HFFc6 (cell line): ENCODE results near the gene GLT6D1. TPM values are rescaled to one million over a fixed set of nuclear protein-coding genes. Genes with fewer than 3 reads are reported as not detected.

Source experiments
- DNase-seq: peaks from one replicate; pipeline ENCODE4 v3.0.0-alpha.2; 2018
- H3K27ac Mint-ChIP-seq: 2 replicates; pipeline ENCODE4 v1.8.0; 2020; ENCODE audit warnings: mild to moderate bottlenecking, mixed read lengths
- H3K27me3 Mint-ChIP-seq: 2 replicates; pipeline ENCODE4 v1.8.0; 2021; ENCODE audit warnings: mild to moderate bottlenecking, moderate library complexity, mixed read lengths; ENCODE audit not compliant: insufficient read depth
- H3K36me3 Mint-ChIP-seq: 2 replicates; pipeline ENCODE4 v1.8.0; 2021; ENCODE audit warnings: low read depth, mixed read lengths
- H3K4me1 Mint-ChIP-seq: 2 replicates; pipeline ENCODE4 v1.8.0; 2020; ENCODE audit warnings: low read depth, mixed read lengths
- H3K4me3 Mint-ChIP-seq: 2 replicates; pipeline ENCODE4 v1.8.0; 2020; ENCODE audit warnings: mild to moderate bottlenecking, moderate library complexity, mixed read lengths
- H3K9me3 Mint-ChIP-seq: 2 replicates; pipeline ENCODE4 v1.8.0; 2020; ENCODE audit warnings: mild to moderate bottlenecking, mixed read lengths
- total RNA-seq, 6 experiments: library from RNA; stranded (reverse); fragmentation: NEBNext Ultra II Directional; extraction: Animal tissue kit (Norgen Biotek cat#: 25700); gene quantifications; 2 replicates in 1 of 6; 3 replicates in 5 of 6; pipeline ENCODE4 v1.2.3, GENCODE V29; 2021
- TF ChIP-seq, protein P1 (sequence below): fragments of 200-600 bp; sonication (generic); IDR thresholded peaks from 2 replicates; pipeline ENCODE4 v1.5.0; 2021; ENCODE audit warnings: antibody characterized with exemption, mild to moderate bottlenecking

GLT6D1 gene
- total RNA-seq, 6 experiments from 2014 or later: not detected

DNA sequence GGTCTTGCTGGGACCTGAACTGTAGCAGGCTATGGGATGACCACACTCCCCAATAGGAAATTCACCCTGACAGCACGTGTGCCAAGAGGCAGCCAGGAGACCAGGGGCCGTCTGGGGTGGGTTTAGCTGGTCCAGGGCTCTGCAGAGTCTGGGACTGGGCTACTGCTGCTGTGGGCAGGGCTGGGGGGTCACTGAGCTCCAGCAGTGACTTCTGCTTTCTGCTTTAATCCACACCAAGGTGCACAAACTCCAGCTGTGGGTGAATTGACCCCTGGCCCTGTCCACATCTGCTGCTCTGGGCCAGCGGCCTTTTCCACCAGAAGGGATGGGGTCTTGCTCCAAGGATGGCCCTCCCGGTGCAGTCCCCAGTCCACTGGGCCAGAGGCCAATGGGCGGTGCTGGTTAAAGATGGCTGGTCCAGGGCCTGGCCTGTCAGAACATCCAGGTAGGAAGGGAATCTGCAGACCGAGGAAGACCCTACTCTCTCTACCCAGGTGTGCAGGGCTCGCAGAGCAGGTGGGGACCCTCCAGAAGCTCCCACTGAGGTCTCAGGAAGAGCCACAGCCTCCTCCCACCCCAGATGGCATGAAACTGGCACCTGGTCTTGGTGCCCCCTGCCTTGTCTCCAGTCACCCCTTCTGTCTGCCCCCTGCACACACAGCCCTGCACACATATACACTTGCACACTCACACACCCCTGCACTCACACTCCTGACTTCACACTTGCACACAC lies 28.0 kb downstream of the GLT6D1 start:
- Mint-ChIP-seq H3K4me3 (no peak overlapping the region), H3K9me3 (peaks cover 4% of the 10 kb centered on the region; the same call in 1 of the 2 replicates), H3K36me3 (no peaks in the 10 kb centered on the region), H3K27me3 (peaks cover 13% of the 10 kb centered on the region), H3K4me1 (no peaks in the 10 kb centered on the region), H3K27ac (no peak overlapping the region)
- TF ChIP-seq, protein P1, sequence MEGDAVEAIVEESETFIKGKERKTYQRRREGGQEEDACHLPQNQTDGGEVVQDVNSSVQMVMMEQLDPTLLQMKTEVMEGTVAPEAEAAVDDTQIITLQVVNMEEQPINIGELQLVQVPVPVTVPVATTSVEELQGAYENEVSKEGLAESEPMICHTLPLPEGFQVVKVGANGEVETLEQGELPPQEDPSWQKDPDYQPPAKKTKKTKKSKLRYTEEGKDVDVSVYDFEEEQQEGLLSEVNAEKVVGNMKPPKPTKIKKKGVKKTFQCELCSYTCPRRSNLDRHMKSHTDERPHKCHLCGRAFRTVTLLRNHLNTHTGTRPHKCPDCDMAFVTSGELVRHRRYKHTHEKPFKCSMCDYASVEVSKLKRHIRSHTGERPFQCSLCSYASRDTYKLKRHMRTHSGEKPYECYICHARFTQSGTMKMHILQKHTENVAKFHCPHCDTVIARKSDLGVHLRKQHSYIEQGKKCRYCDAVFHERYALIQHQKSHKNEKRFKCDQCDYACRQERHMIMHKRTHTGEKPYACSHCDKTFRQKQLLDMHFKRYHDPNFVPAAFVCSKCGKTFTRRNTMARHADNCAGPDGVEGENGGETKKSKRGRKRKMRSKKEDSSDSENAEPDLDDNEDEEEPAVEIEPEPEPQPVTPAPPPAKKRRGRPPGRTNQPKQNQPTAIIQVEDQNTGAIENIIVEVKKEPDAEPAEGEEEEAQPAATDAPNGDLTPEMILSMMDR: no peak
- DNase-seq: no peak

DNA sequence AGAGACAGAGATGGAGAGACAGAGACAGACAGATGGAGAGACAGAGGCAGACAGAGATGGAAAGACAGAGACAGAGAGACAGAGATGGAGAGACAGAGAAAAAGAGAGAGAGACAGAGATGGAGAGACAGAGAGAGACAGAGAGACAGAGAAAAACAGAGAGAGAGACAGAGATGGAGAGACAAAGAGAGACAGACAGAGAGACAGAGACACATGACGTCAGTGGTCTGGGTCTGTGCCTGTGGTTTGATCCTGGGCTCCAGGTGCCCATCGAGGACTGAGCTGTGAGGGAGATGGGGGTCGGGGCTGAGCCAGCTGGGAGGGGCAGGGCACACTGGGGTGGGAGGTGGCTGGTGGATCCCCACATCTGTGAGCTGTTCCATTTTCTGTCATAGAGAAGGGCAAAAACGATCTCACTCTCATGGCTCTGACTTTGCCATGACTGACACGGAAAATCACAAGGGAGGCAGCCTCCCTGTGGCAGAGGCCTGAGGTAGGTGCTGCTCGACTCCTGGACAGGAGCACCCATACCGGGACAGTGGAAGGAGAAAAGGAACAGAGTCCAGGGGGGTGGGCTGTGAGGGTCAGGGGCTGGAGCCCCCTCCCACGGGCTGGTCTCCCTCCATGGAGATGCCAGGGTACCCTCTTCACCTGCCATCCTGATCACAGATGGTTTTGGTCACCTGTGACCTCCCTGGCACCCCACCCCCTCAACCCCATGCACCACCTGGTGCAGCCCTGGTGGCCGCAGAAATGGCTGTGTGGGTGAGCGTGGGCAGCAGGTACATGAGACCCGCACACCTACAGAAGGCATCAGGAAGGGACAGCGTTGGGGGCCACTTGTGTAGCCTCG lies 28.8 kb downstream of the GLT6D1 start:
- Mint-ChIP-seq H3K27ac (no peak overlapping the region), H3K4me3 (no peak overlapping the region), H3K36me3 (no peaks in the 10 kb centered on the region), H3K27me3 (peaks cover 16% of the 10 kb centered on the region), H3K4me1 (no peaks in the 10 kb centered on the region), H3K9me3 (peaks cover 4% of the 10 kb centered on the region; the same call in 1 of the 2 replicates)
- DNase-seq: no peak
- TF ChIP-seq, protein P1: no peak

DNA sequence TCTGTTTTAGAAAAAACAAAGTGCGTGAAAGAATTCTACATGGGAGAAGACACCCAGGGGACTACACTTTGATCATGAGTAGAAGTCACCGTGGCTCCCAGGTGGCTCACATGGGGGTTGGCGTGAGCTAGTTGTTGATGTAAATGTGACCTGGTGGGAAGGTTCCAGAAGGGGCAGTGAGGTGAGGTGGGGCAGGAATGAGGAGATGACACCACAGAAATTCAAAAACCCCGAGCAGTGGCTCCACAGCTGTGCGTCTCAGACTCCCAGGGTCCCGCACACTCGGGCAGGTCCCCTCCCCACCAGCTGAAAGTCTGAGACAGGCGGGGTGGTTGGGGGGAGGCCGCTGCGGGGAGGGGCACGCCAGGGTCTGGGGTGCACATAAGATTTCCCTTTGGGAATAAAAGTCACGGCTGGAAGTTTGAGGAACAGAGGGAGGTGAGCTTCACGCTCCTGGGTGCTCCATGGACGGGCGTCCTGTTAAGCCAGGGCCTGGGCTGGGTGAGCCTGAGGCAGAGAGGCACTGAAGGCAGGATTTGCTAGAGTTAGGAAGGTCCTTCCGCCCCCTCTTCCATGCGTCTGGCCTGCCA lies 29.9 kb downstream of the GLT6D1 start:
- DNase-seq: no peak
- Mint-ChIP-seq H3K4me3 (no peak overlapping the region), H3K4me1 (no peaks in the 10 kb centered on the region), H3K9me3 (peaks cover 4% of the 10 kb centered on the region; the same call in 1 of the 2 replicates), H3K27ac (no peak overlapping the region), H3K36me3 (no peaks in the 10 kb centered on the region), H3K27me3 (peaks cover 16% of the 10 kb centered on the region)
- TF ChIP-seq, protein P1: no peak

DNA sequence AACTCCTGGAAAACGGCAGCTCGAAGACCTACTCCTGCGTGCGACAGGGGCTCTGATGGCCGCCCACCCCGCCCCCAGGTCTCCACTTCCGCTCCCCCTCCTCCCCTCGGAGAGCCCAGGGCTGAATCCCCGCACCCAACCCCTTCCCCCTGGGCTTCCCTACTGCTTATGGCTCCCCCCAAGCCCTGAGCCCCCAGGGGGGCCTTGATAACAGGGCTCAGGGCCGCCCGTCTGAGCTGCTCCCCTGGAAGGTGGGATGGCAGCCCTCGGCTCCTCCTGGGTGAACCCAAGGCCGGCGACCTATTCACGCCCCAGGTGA lies 30.4 kb downstream of the GLT6D1 start:
- peaks cover 4% of the 10 kb centered on the region; the same call in 1 of the 2 replicates for H3K9me3 Mint-ChIP-seq
- peaks cover 16% of the 10 kb centered on the region for H3K27me3 Mint-ChIP-seq
- H3K27ac Mint-ChIP-seq: no peak overlapping the region
- no peaks in the 10 kb centered on the region for H3K36me3 Mint-ChIP-seq
- DNase-seq: no peak
- TF ChIP-seq, protein P1: no peak
- no peak overlapping the region for H3K4me3 Mint-ChIP-seq
- no peaks in the 10 kb centered on the region for H3K4me1 Mint-ChIP-seq

DNA sequence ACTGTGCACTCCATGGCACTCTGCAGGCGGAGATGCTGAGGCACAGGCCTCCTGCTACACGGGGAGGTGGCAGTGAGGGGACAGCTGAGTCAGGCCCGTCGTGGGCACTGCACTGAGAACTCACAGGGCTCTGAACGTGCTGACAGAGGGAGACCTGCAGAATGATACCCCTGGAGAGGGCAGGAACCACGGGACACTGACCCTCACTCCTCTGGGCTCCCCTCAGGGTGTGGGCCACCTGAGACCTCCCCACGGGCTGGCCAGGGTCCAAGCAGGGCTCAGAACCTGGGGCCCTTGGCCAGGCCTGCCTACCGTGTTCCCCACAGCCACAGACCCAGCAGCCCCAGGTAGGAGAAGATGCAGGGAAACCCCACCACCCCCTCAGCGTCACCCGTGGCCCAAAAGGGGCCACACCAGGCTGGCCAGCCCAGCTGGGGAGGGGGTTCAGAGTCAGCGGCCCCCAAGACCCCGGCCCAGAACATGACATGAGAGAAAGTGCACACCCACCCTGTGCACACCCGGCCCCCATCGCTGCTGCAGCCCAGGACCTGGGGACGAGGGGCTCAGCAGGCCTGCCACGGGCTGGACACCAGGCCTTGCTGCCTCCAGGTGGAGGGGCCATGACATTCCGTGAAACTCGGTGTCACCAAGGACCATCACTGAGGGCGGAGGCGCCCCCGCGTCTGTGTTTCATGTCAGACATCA lies 30.9 kb downstream of the GLT6D1 start:
- Mint-ChIP-seq H3K4me1 (no peaks in the 10 kb centered on the region), H3K27ac (no peak overlapping the region), H3K36me3 (no peaks in the 10 kb centered on the region), H3K27me3 (peaks cover 16% of the 10 kb centered on the region), H3K4me3 (no peak overlapping the region), H3K9me3 (peaks cover 4% of the 10 kb centered on the region; the same call in 1 of the 2 replicates)
- TF ChIP-seq, protein P1: no peak
- DNase-seq: no peak
